Measurements from ENCODE around the gene DHRSX.

GRCh38 chrX:2406891-2407518 lies 93.8 kb downstream of the DHRSX start:
- TF ChIP-seq TP53 (CRISPR knock-in tag; IDR thresholded peaks at IDR 0.05) (no peak), POLR2A (IDR thresholded peaks at IDR 0.05; ENCODE audit: low read length) (no peak), ELK1 (IDR thresholded peaks at IDR 0.05; ENCODE audit: low read depth, low read length) (no peak), JUNB (IDR thresholded peaks at IDR 0.05) (no peak), NR3C1 (IDR thresholded peaks at IDR 0.05) (no peak), RFX5 (IDR thresholded peaks at IDR 0.05) (no peak), MAX (IDR thresholded peaks at IDR 0.05) (no peak), CTCF (IDR thresholded peaks at IDR 0.05) (no peak), MAZ (IDR thresholded peaks at IDR 0.05; ENCODE audit: borderline replicate concordance, low read depth, low read length) (no peak), PBX3 (IDR thresholded peaks at IDR 0.05) (no peak), EP300 (IDR thresholded peaks at IDR 0.05) (no peak), KDM1A (IDR thresholded peaks at IDR 0.05; ENCODE audit: low read depth) (no peak)

All from A549 (cell line).